ENCODE data around the gene METTL9. TPM values are rescaled to one million over a fixed set of nuclear protein-coding genes. Genes with fewer than 3 reads are reported as not detected.
"Not testable (repeated sequence)": the region's sequence is repeated elsewhere in the genome, so short reads cannot be mapped to it uniquely, and the experiment has no call there.

Gene METTL9
- total RNA-seq, 8 experiments from 2014 or later: 33.6 to 124 (median 113) TPM

DNA sequence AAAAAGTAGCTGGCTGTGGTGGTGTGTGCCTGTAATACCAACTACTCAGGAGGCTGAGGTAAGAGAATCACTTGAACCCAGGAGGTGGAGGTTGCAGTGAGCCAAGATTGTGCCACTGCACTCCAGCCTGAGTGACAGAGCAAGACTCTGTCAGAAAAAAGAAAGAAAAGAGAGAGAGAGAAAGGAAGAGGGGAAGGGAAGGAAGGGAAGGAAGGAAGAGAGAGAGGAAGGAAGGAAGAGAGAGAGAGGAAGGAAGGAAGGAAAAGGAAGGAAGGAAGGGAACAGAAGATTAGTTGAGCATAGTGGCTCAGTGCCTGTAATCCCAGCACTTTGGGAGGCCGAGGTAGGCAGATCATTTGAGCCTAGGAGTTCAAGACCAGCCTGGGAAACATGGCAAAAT, 35.0 kb upstream of the METTL9 start:
- H3K4me1 ChIP-seq (replicated peaks in 1 of 2); H3K4me3 ChIP-seq; in situ Hi-C loops (cut with MboI; ENCODE audit: low pct_unique_long_range_greater_than_20kb in 2 of 9, low sequenced_read_pairs in 9 of 9, unreplicated experiment in 9 of 9); ATAC-seq (replicated peaks in 6 of 8); H3K27ac ChIP-seq: not testable (repeated sequence)
- 0 to 64% (median 43%) methylated on average over 1 of the region's 1 CpG; no CpG with 5 or more reads in 1 of the 10 experiments for WGBS, 10 experiments

DNA sequence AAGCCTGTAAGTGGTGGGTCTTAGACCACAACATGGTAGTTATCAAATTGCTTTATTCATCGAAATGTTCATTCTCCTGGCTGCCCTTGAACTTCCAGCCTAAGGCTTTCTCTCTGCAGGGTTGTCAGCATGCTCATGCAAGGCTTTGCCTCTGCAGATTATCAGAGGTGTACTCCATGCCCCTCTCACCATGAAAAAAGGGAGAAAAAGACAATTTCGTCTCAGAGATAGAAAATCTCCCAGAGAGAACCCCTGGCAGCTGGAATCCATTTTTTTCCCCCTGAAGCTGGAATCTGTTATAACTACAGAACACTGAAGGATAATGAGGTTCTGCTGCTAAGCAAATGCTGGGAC, 33.9 kb upstream of the METTL9 start:
- ATAC-seq (replicated peaks in 6 of 8): no peak
- H3K4me1 ChIP-seq (replicated peaks in 1 of 2): no peaks in the 10 kb centered on the region
- H3K4me3 ChIP-seq: no peak overlapping the region
- H3K27ac ChIP-seq: no peak overlapping the region
- in situ Hi-C loops (cut with MboI; ENCODE audit: low pct_unique_long_range_greater_than_20kb in 2 of 9, low sequenced_read_pairs in 9 of 9, unreplicated experiment in 9 of 9): no loop called here
- 17 to 86% (median 66%) methylated on average over 1 to 2 of the region's 2 CpGs; no CpG with 5 or more reads in 1 of the 10 experiments for WGBS, 10 experiments

DNA sequence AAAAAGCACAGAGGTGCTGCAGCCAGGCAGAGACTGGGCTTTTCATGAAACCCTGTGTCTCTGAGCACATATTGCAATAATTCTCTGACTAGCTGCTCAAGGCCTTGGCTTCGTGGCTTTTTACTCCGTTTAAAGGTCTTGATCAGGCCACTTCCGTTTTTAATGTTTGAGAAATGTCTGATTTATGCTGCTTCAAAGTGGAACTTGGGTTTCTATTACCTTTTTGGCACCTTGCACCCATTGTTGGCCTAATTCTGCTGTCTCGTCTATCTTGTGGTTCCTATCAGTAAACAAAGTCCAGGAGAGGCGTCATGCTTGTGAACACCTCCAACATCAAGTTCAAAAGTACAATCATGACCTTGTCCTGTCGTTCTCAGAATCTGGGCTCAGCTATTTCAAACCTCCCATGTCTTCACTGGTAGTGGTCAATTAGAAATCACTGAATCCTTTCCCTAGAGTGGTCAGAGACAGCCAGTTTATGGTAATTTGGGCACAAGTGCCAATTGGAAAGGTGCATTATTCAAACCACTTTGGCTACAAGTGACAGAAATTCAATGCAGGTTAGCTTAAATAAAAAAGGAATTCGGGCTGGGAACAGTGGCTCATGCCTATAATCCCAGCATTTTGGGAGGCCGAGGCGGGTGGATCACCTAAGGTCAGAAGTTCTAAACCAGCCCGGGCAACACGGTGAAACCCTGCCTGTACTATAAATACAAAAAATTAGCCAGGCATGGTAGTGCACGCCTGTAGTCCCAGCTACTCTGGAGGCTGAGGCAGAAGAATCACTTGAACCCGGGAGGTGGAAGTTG, 33.3 kb upstream of the METTL9 start:
- in situ Hi-C loops (cut with MboI; ENCODE audit: low pct_unique_long_range_greater_than_20kb in 2 of 9, low sequenced_read_pairs in 9 of 9, unreplicated experiment in 9 of 9): no loop called here
- no peak overlapping the region for H3K27ac ChIP-seq
- H3K4me3 ChIP-seq: no peak overlapping the region
- no peak for ATAC-seq (replicated peaks in 6 of 8)
- 43 to 87% (median 71%) methylated on average over 5 to 13 of the region's 13 CpGs for WGBS, 10 experiments
- no peaks in the 10 kb centered on the region for H3K4me1 ChIP-seq (replicated peaks in 1 of 2)

DNA sequence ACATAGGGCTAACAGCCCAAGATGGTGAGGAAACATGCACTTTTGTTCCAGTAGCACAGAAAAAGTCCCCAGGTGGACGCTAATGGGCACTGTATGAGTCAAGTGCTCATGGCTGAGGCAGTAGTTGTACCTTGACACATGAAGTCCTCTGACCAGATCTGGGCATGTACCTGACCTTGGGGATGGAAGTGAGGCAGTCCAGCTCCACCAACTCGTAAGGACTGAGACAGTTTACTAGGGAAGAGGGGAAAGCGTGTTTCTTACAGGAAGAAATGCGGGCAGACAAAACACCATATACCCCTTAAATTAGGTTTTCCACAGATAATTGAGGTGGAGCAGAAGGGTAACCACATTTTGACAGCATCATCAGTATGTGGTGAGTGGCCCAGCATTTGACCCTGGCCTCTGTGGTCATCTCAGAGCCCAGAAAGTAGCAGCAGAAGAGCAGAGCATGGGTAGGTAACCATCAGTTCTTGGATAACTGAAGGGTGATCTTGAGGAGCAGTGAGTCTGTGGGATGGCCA, 32.4 kb upstream of the METTL9 start:
- ATAC-seq (replicated peaks in 6 of 8): no peak
- no peak overlapping the region for H3K27ac ChIP-seq
- 40 to 92% (median 66%) methylated on average over 1 to 4 of the region's 4 CpGs; no CpG with 5 or more reads in 1 of the 10 experiments for WGBS, 10 experiments
- H3K4me3 ChIP-seq: no peak overlapping the region
- in situ Hi-C loops (cut with MboI; ENCODE audit: low pct_unique_long_range_greater_than_20kb in 2 of 9, low sequenced_read_pairs in 9 of 9, unreplicated experiment in 9 of 9): no loop called here
- H3K4me1 ChIP-seq (replicated peaks in 1 of 2): no peaks in the 10 kb centered on the region

DNA sequence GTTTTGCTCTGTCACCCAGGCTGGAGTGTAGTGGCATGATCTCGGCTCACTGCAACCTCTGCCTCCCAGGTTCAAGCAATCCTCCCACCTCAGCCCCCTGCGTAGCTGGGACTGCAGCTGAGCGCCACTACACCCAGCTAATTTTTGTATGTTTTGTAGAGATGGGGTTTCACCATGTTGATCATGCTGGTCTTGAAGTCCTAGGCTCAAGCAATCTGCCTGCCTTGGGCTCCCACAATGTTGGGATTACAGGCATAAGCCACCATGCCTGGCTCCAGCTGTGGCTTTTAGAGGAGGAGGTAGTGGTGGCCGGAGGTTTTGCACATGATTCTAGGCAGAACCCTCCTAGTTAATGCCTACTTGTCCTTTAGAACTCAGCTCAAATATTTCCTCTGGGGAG, 31.9 kb upstream of the METTL9 start:
- ATAC-seq (replicated peaks in 6 of 8); H3K4me1 ChIP-seq (replicated peaks in 1 of 2); H3K4me3 ChIP-seq; H3K27ac ChIP-seq; in situ Hi-C loops (cut with MboI; ENCODE audit: low pct_unique_long_range_greater_than_20kb in 2 of 9, low sequenced_read_pairs in 9 of 9, unreplicated experiment in 9 of 9): not testable (repeated sequence)
- 80 to 92% (median 86%) methylated on average over 2 to 4 of the region's 4 CpGs; no CpG with 5 or more reads in 4 of the 10 experiments for WGBS, 10 experiments

DNA sequence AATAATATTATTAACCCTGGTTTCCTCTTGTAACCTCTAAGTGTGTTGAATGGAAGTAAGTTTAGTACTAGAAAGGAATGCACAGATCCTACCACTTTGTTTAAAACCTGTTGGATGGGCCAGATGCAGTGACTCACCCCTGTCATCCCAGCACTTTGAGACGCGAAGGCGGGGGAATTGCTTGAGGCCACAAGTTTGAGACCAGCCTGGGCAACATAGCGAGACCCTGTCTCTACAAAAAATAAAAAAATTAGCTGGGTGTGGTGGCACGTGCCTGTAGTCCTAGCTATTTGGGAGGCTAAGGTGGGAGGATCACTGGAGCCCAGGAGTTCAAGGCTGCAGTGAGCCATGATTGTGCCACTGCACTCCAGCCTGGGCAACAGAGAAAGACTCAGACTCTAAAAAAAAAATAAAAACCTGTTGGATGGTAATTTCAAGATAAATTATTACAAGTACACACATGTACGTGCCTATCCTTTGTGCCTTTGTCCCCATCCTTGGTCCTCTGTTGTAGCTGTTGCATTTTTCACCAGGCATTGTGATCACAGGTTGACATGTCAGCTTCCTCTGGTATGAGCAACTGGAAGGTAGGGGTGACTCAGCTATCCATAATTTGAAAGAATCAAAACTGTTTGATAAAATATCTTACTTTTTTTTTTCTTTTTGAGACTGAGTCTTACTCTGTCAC, 30.7 kb upstream of the METTL9 start:
- Histone ChIP-seq H3K4me3 (no peak overlapping the region), H3K27ac (no peak overlapping the region), H3K4me1 (replicated peaks in 1 of 2) (no peaks in the 10 kb centered on the region)
- ATAC-seq (replicated peaks in 6 of 8): no peak
- in situ Hi-C loops (cut with MboI; ENCODE audit: low pct_unique_long_range_greater_than_20kb in 2 of 9, low sequenced_read_pairs in 9 of 9, unreplicated experiment in 9 of 9): no loop called here
- 59 to 90% (median 82%) methylated on average over 1 to 6 of the region's 6 CpGs for WGBS, 10 experiments

DNA sequence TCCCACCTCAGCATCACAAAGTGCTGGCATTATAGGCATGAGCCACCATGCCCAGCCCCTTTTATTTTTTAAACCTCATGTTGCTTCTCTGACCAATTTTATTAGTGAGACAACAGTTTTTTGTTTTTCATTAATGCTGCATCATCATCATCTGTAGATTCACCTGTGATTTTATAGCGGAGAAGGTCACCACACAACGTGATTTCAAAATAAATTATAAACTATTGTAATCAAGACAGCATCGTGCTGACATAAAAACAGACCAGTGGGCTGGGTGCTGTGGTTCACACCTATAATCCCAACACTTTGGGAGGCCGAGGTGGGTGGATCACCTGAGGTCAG, 28.7 kb upstream of the METTL9 start:
- WGBS, 10 experiments: 40 to 100% (median 74%) methylated on average over 1 to 4 of the region's 4 CpGs
- no peak for ATAC-seq (replicated peaks in 6 of 8)
- Histone ChIP-seq H3K4me1 (replicated peaks in 1 of 2) (no peaks in the 10 kb centered on the region), H3K4me3 (no peak overlapping the region), H3K27ac (no peak overlapping the region)
- in situ Hi-C loops (cut with MboI; ENCODE audit: low pct_unique_long_range_greater_than_20kb in 2 of 9, low sequenced_read_pairs in 9 of 9, unreplicated experiment in 9 of 9): loop anchor here in 3 of 9 experiments (10.0 kb wide), 1 partner anchor 1124 kb away; no protein-coding TSS in a partner anchor

DNA sequence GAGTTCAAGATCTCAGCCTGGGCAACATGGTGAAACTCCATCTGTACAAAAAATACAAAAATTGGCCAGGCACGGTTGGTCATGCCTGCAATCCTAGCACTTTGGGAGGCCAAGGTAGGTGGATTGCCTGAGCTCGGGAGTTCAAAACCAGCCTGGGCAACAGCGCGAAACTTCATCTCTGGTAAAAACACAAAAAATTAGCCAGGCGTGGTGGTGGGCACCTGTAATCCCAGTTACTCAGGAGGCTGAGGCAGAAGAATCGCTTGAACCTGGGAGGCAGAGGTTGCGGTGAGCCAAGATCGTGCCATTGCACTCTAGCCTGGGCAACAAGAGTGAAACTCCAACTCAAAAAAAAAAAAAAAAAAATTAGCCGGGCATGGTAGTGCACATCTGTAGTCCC, 25.9 kb upstream of the METTL9 start:
- not testable (repeated sequence) for H3K4me1 ChIP-seq (replicated peaks in 1 of 2); H3K27ac ChIP-seq; H3K4me3 ChIP-seq; ATAC-seq (replicated peaks in 6 of 8)
- 81 to 95% (median 90%) methylated on average over 2 to 9 of the region's 9 CpGs for WGBS, 10 experiments
- in situ Hi-C loops (cut with MboI; ENCODE audit: low pct_unique_long_range_greater_than_20kb in 2 of 9, low sequenced_read_pairs in 9 of 9, unreplicated experiment in 9 of 9): loop anchor here in 3 of 9 experiments (10.0 kb wide), 1 partner anchor 1121 kb away; no protein-coding TSS in a partner anchor

DNA sequence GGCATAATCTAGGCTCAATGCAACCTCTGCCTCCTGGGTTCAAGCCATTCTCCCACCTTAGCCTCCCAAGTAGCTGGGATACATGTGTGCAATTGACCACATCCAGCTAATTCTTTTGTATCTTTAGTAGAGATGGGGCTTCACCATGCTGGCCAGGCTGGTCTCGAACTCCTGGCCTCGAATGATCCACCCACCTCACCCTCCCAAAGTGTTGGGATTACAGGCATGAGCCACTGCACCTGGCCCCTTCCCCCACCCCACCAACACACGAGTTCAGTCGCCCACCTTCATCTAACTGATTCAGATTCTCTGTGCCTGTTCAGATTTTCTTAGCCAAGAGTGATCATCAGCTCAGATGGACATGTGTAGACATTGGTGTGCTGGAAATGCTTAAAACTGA, 25.0 kb upstream of the METTL9 start:
- no peak for ATAC-seq (replicated peaks in 6 of 8)
- H3K27ac ChIP-seq: no peak overlapping the region
- in situ Hi-C loops (cut with MboI; ENCODE audit: low pct_unique_long_range_greater_than_20kb in 2 of 9, low sequenced_read_pairs in 9 of 9, unreplicated experiment in 9 of 9): loop anchor here in 3 of 9 experiments (10.0 kb wide), 1 partner anchor 1120 kb away; no protein-coding TSS in a partner anchor
- H3K4me3 ChIP-seq: no peak overlapping the region
- whole genome bisulfite sequencing, 10 experiments: 50 to 95% (median 67%) methylated on average over 1 to 4 of the region's 4 CpGs; no CpG with 5 or more reads in 3 of the 10 experiments
- no peaks in the 10 kb centered on the region for H3K4me1 ChIP-seq (replicated peaks in 1 of 2)

DNA sequence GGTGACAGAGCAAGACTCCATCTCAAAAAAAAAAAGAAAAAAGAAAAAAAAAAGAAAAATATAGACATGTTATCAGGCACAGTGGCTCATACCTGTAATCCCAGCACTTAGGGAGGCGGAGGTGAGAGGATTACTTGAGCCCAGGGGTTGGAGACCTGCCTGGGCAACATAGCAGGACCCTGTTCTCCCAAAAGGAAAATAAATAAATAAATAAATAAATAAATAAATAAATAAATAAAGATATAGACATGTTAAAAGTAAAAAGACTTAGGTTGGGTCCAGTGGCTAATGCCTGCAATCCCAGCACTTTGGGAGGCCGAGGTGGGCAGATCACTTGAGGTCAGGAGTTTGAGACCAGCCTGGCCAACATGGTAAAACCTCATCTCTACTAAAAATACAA, 23.1 kb upstream of the METTL9 start:
- not testable (repeated sequence) for H3K27ac ChIP-seq; H3K4me1 ChIP-seq (replicated peaks in 1 of 2); H3K4me3 ChIP-seq; ATAC-seq (replicated peaks in 6 of 8)
- WGBS, 10 experiments: 51 to 100% (median 87%) methylated on average over 1 to 2 of the region's 2 CpGs
- in situ Hi-C loops (cut with MboI; ENCODE audit: low pct_unique_long_range_greater_than_20kb in 2 of 9, low sequenced_read_pairs in 9 of 9, unreplicated experiment in 9 of 9): loop anchor here in 4 of 9 experiments (5.0 to 25.0 kb wide), 3 partner anchors 136 to 1121 kb away; no protein-coding TSS in a partner anchor

DNA sequence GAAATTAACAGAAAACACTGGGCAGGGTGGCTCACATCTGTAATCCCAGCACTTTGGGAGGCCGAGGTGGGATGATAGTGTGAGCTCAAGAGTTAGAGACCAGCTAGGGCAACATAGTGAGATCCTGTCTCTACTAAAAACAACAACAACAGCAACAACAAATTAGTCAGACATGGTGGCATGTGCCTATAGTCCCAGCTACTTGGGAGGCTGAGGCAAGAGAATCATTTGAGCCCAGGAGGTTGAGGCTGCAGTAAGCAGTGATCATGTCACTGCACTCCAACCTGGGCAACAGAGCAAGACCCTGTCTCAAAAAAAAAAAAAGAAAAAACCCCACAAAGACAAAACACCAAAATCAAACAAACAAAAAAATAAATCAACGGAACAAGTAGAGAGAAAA, 21.9 kb upstream of the METTL9 start:
- not testable (repeated sequence) for H3K27ac ChIP-seq; ATAC-seq (replicated peaks in 6 of 8); H3K4me1 ChIP-seq (replicated peaks in 1 of 2); H3K4me3 ChIP-seq
- in situ Hi-C loops (cut with MboI; ENCODE audit: low pct_unique_long_range_greater_than_20kb in 2 of 9, low sequenced_read_pairs in 9 of 9, unreplicated experiment in 9 of 9): loop anchor here in 4 of 9 experiments (5.0 to 25.0 kb wide), 3 partner anchors 135 to 1120 kb away; no protein-coding TSS in a partner anchor
- 36 to 82% (median 76%) methylated on average over 1 to 2 of the region's 2 CpGs for WGBS, 10 experiments

DNA sequence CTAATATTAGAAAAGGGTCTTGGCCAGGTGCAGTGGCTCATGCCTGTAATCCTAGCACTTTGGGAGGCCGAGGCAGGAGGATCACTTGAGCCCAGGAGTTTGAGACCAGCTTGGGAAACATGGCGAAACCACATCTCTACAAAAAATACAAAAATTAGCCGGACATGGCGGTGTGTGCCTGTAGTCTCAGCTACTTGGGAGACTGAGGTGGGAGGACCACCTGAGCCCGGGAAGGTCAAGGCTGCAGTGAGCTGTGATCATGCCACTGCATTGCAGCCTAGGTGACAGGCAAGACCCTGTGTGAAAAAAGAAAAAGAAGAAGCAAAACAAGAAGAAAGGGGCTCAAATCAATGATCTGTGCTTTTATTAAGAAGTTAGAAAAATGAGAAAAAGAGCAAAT, 21.1 kb upstream of the METTL9 start:
- 54 to 98% (median 81%) methylated on average over 1 to 5 of the region's 5 CpGs for WGBS, 10 experiments
- H3K27ac ChIP-seq; ATAC-seq (replicated peaks in 6 of 8); H3K4me3 ChIP-seq; H3K4me1 ChIP-seq (replicated peaks in 1 of 2): not testable (repeated sequence)
- in situ Hi-C loops (cut with MboI; ENCODE audit: low pct_unique_long_range_greater_than_20kb in 2 of 9, low sequenced_read_pairs in 9 of 9, unreplicated experiment in 9 of 9): loop anchor here in 4 of 9 experiments (5.0 to 25.0 kb wide), 3 partner anchors 134 to 1119 kb away; no protein-coding TSS in a partner anchor

DNA sequence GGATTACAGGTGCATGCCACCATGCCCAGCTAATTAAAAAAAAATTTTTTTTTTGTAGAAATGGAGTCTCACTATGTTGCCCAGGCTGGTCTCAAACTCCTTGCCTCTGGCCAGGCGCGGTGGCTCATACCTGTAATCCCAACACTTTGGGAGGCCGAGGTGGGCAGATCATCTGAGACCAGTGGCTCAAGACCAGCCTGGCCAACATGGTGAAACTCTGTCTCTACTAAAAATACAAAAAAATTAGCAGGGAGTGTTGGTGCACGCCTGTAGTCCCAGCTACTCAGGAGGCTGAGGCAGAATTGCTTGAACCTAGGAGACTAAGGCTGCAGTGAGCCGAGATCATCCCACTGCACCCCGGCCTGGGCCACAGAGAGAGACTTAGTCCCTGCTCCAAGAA, 19.2 kb upstream of the METTL9 start:
- not testable (repeated sequence) for ATAC-seq (replicated peaks in 6 of 8); H3K4me1 ChIP-seq (replicated peaks in 1 of 2); H3K27ac ChIP-seq; H3K4me3 ChIP-seq
- 76 to 92% (median 83%) methylated on average over 3 to 6 of the region's 6 CpGs; no CpG with 5 or more reads in 1 of the 10 experiments for WGBS, 10 experiments
- in situ Hi-C loops (cut with MboI; ENCODE audit: low pct_unique_long_range_greater_than_20kb in 2 of 9, low sequenced_read_pairs in 9 of 9, unreplicated experiment in 9 of 9): loop anchor here in 6 of 9 experiments (5.0 to 25.0 kb wide), 3 partner anchors 55 to 1117 kb away; no protein-coding TSS in a partner anchor

All from motor neuron (in vitro differentiated cells).